RWPE2 (cell line): ENCODE measurements around the gene PHF23.
A peak's percentile ranks its signal among the peaks of the same experiment; 100 is the strongest.

Experiments
- ATAC-seq: fragments of 200-7000 bp; cut with Tn5 transposase; 3 replicates; pipeline ENCODE4 v1.9.1; 2021; ENCODE audit warnings: low read depth
- DNase-seq: peaks from one replicate; pipeline ENCODE4 v3.0.0-alpha.2; 2020; ENCODE audit warnings: low spot score
- H3K27ac ChIP-seq: fragments of 450-650 bp; 2 replicates; pipeline ENCODE4 v1.5.1; 2017; ENCODE audit warnings: mild to moderate bottlenecking; ENCODE audit not compliant: poor library complexity, severe bottlenecking
- H3K27me3 ChIP-seq: fragments of 250-450 bp; sonication (Bioruptor Pico); 2 replicates; pipeline ENCODE4 v1.5.1; 2021; ENCODE audit warnings: mild to moderate bottlenecking, moderate library complexity; ENCODE audit not compliant: insufficient read depth, poor library complexity, severe bottlenecking
- H3K36me3 ChIP-seq: fragments of 250-450 bp; sonication (Bioruptor Pico); 2 replicates; pipeline ENCODE4 v1.5.1; 2020; ENCODE audit warnings: low read depth, mild to moderate bottlenecking, moderate library complexity
- H3K4me1 ChIP-seq: fragments of 250-450 bp; sonication (Bioruptor Pico); 2 replicates; pipeline ENCODE4 v1.5.1; 2021; ENCODE audit warnings: mild to moderate bottlenecking, moderate library complexity; ENCODE audit not compliant: insufficient read depth, poor library complexity, severe bottlenecking
- H3K4me3 ChIP-seq: fragments of 250-450 bp; sonication (Bioruptor Pico); 2 replicates; pipeline ENCODE4 v1.5.1; 2021; ENCODE audit warnings: mild to moderate bottlenecking, moderate library complexity; ENCODE audit not compliant: severe bottlenecking
- H3K9me3 ChIP-seq: fragments of 250-450 bp; sonication (Bioruptor Pico); 2 replicates; pipeline ENCODE4 v1.5.1; 2021; ENCODE audit warnings: mild to moderate bottlenecking, moderate library complexity; ENCODE audit not compliant: severe bottlenecking
- TF ChIP-seq, protein P1 (sequence below): fragments of 450-650 bp; IDR thresholded peaks from one replicate; pipeline ENCODE4 v1.5.1; 2017; ENCODE audit warnings: mild to moderate bottlenecking, moderate library complexity; ENCODE audit not compliant: poor library complexity, severe bottlenecking

PHF23 gene

DNA sequence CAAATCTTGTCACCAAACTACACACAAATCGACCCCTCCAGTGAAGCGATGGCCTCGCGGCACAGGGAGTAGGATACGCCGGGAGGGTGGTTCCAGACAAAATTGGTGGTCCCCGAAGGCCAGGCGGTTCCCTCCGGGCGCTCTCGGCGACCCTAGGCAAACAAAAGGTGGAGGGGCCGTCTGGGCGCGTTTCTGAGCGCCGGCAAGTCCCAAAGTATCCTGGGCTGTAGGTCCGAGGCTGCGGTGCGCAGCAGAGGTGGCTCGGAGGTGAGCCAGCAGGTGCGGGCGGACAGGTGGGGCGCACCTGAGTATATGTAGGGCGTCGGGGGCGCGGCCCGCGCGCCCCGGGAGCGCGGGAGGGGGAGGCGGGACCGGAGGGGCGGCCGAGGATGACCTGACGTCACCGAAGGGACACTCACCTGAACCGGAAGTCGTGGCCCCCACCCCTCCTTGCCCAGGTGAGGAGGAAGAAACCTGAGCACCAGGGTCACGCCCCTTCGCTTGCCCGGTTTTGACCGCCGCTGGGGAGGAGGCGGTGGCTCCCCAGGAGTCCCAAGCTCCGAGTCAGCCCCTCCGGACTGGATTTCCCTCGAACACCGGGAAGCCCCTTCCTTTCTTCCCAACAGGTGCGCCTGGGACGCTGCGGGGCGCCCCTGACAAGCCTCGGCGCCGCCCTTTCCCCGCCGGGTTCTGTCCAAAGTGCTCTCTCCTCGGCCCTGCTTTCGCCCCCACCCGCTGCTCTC lies 23.1 kb upstream of the PHF23 start, which contains the start of gene CLDN7:
CLDN7 (minus strand) TSS at position 287 of the 743 bp plus-strand sequence. CDS start 435 bp downstream, outside the sequence.
- H3K9me3 ChIP-seq = no peaks in the 10 kb centered on the region

DNA sequence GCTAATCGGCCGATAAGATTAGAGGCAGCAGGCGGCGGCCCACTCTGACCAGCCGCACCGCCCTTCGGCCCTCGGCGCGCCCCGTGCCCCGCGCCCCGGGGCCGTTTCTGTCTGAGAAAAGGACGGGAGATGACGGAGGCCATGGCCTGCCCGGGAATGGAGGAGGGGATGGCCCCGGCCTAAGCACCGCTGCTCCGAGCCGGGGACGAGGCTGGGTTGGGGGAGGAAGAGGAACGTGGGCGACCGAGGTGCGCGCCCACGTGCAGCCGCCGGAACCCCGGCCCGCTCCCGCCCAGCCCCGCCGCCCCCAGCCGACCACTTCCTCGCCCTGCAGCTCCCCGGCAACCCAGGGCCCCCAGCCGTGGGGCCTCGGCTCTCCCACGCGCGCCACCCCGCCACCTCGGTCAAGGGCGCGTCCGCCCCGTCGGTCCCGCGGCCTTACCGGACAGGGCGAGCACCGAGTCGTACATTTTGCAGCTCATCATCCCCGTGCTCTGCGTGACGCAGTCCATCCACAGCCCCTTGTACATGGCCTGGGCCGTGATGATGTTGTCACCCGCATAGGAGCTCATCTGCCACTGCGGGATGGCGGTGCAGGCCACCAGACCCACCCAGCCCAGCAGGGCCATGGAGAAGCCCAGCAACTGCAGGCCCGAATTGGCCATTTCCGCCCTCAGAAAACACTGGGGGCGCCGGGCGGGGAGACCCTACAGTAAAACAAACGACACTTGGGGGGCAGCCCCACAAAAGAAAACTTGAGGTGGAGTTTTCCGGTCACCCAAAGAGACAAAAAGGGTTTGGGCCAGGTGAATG lies 22.3 kb upstream of the PHF23 start:
- H3K36me3 ChIP-seq = peaks cover 47% of the 10 kb centered on the region
- H3K27me3 ChIP-seq = no peaks in the 10 kb centered on the region
- no peaks in the 10 kb centered on the region for H3K9me3 ChIP-seq
- peak overlapping the region; percentile 86 for H3K27ac ChIP-seq
- TF ChIP-seq, protein P1, sequence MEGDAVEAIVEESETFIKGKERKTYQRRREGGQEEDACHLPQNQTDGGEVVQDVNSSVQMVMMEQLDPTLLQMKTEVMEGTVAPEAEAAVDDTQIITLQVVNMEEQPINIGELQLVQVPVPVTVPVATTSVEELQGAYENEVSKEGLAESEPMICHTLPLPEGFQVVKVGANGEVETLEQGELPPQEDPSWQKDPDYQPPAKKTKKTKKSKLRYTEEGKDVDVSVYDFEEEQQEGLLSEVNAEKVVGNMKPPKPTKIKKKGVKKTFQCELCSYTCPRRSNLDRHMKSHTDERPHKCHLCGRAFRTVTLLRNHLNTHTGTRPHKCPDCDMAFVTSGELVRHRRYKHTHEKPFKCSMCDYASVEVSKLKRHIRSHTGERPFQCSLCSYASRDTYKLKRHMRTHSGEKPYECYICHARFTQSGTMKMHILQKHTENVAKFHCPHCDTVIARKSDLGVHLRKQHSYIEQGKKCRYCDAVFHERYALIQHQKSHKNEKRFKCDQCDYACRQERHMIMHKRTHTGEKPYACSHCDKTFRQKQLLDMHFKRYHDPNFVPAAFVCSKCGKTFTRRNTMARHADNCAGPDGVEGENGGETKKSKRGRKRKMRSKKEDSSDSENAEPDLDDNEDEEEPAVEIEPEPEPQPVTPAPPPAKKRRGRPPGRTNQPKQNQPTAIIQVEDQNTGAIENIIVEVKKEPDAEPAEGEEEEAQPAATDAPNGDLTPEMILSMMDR = no peak
- DNase-seq = no peak
- peak overlapping the region; percentile 71 for H3K4me3 ChIP-seq
- ATAC-seq = peak; percentile 1; the same call in 1 of the 3 replicates
- peaks cover 23% of the 10 kb centered on the region for H3K4me1 ChIP-seq

More for the DNA sequence above, 23.1 kb upstream of the PHF23 start, which contains the start of gene CLDN7:
- Histone ChIP-seq H3K4me3 (peak within 1 kb of the TSS; percentile 71), H3K36me3 (peaks cover 40% of the 10 kb centered on the region), H3K27me3 (no peaks in the 10 kb centered on the region), H3K27ac (peak within 1 kb of the TSS; percentile 86), H3K4me1 (peaks cover 23% of the 10 kb centered on the region)
- peak; percentile 50 for ATAC-seq
- peak; percentile 96 for DNase-seq
- TF ChIP-seq, protein P1 = peak; percentile 55

DNA sequence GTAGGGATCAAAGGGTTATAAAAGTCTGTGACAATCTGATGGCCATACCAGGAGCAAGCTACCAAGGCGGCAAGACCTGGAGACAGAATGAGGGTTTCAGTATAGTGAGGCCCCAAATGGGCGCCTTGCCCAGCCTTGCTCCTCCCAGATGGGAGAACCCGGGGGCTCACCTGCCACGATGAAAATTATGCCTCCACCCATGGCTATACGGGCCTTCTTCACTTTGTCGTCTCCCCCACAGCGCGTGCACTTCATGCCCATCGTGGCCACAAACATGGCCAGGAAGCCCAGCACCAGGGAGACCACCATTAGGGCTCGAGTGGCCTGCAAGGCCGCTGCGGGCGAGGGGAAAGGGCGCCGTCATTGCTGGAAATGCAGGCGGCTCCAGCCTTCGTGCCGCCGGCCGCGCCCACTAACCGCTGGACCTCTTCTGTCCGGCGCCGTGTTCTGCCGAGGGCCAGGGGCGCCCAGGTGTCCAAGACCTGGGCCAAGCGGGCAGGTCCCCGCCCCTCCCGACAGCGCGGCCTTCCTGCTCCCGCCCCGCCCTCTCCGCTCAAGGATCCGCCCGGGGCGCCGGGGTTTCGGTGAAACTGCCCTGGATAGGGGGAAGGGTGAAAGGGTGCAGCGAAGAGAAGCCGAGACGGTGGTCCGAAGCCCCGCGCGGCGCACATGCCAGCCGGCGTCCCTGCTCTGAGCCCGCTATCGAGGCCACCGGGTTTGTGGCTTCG lies 21.6 kb upstream of the PHF23 start:
- no peaks in the 10 kb centered on the region for H3K27me3 ChIP-seq
- ATAC-seq = peak; percentile 49
- H3K27ac ChIP-seq = peak overlapping the region; percentile 86
- TF ChIP-seq, protein P1 = no peak
- no peaks in the 10 kb centered on the region for H3K9me3 ChIP-seq
- H3K36me3 ChIP-seq = peaks cover 53% of the 10 kb centered on the region
- DNase-seq = no peak
- peak overlapping the region; percentile 71 for H3K4me3 ChIP-seq
- peaks cover 23% of the 10 kb centered on the region for H3K4me1 ChIP-seq

DNA sequence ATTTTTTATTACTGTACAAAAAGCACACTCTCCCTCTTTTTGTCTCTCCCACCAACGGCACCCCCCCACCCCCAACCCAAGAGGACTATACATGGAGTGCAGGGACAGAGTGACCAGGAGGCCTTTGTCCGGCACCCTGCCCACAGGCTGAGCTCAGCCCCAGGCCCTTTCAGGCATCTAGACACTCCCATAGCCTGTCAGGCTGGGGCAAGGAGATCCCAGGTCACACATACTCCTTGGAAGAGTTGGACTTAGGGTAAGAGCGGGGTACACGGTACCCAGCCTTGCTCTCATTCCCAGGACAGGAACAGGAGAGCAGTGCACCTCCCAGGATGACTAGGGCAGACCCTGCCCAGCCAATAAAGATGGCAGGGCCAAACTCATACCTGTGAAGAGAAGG lies 20.9 kb upstream of the PHF23 start:
- H3K4me1 ChIP-seq = peaks cover 23% of the 10 kb centered on the region
- ATAC-seq (no peak), DNase-seq (no peak)
- no peaks in the 10 kb centered on the region for H3K9me3 ChIP-seq
- TF ChIP-seq, protein P1 = no peak
- no peaks in the 10 kb centered on the region for H3K27me3 ChIP-seq
- H3K4me3 ChIP-seq = peak overlapping the region; percentile 71
- peak overlapping the region; percentile 86 for H3K27ac ChIP-seq
- H3K36me3 ChIP-seq = peaks cover 57% of the 10 kb centered on the region
